ENCODE results near the gene CCN6.
"Not testable (repeated sequence)": the region's sequence is repeated elsewhere in the genome, so short reads cannot be mapped to it uniquely, and the experiment has no call there.

Gene CCN6

DNA sequence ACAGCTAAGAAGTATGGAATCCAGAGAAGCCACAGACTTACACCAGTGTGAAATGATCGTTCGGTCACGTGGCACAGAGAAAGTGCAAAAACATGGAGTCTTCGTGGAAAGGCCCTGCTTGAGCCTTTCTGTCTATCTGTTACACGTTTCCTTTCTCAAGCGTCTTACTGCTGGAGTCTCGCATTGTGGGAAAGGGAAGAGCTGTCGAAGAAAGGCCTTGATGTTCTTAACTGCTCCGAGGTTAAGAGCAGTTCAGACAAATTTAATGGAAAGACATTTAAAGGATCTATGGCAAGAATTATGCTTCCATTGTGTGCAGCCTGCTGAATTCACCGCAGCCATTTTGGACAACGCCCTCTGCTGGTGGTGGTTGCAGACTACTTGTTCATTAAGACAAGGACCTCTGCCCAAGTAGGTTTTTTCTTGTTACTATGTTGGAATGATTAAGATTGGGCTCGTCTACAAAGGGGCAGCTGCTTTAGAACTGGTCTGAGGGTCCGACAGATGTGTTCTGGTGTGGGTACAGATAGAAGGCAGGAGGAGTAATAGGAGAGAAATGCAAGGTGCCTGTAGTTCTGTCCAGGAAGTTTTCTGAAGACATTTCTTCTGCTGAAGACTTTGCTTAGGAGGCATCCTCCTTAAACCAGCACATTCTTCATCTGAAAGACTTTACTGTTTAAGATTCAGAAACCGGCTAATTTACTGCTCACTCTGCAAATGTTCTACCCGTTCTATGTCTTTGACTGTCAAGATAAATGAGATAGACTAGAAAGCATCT, 24.7 kb upstream of the CCN6 start:
- peak; percentile 65 to 78 for DNase-seq (ENCODE audit: low read depth in 2 of 2)

DNA sequence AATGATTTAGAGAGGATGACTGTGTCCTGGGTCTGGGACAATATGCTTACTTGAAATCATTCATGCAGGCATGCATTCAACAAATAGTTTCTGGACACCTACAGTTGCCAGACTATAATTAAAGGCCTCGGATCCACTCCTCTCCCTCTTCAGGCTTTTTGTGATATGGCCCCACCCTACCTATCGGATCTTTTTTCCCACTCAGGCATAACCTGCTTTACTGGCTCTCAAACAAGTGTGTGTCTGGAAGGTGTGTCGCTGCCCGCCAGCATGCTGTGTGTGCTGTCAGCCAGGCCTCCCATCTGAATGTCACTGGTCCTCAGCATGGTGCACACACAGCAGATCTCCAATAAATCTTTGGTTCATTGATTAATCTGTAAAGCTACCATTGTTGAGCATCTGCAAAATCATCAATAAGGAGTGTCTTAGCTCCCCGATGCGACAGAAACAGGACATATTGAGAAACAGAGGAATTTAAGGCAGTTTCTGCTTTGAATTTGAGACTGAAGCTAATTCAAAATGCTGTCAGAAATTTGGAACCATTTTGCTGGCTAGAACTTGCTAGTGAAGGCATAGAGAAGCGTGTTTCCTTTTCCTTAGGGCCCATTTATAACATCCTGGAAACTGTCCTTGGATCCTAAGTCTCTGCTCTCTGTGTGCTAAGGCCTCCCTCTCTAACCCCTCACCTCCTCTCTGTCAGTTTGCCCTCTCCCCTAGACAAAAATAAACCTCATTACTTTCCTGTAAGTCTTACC, 23.5 kb upstream of the CCN6 start:
- DNase-seq (ENCODE audit: low read depth in 2 of 2): no peak

DNA sequence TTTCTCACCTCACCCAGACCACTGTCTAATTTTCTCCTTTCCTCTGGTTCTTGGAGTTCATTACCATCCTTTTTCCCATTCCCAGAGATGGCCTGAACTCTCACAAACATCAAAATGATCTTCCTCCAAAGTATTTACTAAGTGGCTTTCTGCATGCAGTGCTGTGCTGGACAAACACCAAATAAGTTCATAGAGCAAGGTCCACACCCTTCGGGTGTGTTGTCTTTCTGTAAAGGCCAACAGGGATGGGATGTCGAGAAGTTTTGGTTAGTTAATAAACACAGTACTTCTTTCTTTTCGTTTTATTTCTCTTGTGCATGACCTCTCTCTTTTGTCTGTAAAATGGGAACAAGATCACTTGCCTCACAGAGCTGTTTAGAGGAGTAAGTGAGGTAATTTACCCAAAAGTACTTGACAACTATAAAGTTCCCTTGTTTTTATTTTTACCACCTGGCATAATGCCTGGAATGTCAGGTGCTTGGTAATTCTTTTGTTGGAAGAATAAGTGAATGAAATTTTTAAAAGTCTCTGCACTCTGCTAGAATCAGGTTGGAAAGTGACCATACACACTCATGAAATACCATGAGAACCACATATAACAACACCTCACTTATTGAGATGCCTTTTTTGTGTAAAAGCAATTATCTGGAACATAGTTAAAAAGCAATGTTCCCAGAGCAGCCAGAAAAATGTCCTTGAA, 22.8 kb upstream of the CCN6 start:
- no peak for DNase-seq (ENCODE audit: low read depth in 2 of 2)

DNA sequence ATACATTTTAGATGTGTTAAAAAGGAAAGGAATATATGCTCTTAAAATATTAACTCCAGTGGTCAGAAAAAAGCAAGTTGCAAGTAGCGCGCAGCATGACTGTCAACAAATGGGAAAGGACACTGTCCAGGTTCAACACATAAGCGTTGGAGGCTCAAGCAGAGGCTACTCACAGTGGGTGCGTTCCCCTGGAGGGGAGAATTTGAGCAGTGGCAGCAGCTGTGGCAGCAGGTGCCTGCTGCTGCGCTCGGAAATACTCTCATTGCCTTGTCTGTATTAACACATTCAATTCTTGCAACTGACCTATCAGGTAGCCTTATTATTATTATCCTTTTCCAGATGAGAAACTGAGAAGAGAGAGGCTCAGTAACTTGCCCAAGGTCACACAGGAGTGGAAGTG, 21.9 kb upstream of the CCN6 start:
- no peak for DNase-seq (ENCODE audit: low read depth in 2 of 2)

DNA sequence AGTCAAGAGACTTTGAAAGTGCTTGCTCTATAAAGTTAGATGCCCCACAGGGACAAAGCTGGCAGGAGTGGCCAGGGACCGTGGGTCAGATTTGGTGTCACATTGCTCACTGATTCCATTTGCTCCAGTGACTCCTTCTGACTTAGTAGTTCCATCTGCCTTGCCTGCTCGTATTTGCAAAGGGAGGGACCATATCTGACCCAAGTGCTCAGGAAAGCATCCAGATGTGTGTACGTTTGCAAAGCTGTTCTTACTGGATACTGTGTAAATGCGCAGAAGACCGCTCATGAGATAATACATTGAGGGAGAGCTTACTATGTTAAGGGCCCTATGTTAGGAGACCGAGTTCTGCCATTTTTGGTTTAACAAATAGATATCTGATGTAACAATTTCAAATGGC, 21.2 kb upstream of the CCN6 start:
- no peak for DNase-seq (ENCODE audit: low read depth in 2 of 2)

DNA sequence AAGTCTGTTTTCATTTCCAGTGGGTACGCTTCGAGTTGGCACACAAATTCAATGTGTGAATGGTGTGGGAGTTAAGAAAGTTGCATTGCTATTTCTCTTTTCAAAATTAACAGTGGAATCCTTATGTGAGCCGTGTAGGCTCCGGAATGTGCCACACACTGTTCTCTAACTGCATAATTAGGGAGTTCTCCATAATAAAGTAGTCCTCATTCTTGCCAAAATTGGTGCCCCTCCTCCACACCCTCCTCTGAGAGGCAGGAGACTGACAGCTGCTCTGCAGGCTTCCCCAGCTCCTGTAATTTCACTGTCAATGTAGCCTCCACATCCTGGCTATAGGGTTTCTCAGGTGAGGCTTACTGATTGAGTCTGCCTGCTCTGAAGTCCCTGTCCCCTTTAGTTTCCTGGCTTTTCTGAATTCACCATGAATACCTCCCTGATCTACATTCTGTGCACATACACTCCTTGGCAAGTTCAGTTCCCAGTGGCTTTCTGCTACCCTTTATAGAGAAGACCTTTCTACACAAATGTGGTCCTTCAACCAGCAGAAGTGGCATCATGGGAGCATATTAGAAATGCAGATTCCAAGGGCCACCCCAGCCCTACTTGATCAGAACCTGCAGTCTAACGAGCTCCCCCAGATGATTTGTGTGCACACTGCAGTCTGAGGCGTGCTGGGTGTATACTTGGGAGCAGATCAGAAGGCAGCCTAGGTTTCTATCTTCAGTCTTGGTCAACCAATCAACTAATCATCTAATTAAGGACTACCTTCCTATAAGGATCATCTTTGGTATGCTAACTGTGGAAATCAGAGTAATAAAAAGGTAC, 19.9 kb upstream of the CCN6 start:
- DNase-seq (ENCODE audit: low read depth in 2 of 2): no peak

DNA sequence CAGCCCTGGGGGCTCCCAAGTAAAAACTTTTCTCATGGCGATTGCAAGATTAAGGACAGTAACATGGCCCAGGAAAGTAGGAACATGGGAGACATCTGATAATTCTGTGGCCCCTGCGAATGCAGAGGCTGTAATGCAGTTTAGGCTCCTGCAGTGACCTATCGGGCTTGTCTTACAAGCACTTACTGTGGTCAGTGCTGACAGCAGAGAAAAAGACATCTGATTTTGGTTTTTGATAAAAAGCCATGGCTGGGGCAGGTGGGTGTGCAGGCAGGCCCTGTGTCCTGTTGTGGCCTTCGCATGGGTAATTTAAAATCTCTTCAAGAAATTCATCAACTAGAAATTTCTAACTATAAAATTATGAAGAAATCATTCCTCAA, 19.3 kb upstream of the CCN6 start:
- no peak for DNase-seq (ENCODE audit: low read depth in 2 of 2)

DNA sequence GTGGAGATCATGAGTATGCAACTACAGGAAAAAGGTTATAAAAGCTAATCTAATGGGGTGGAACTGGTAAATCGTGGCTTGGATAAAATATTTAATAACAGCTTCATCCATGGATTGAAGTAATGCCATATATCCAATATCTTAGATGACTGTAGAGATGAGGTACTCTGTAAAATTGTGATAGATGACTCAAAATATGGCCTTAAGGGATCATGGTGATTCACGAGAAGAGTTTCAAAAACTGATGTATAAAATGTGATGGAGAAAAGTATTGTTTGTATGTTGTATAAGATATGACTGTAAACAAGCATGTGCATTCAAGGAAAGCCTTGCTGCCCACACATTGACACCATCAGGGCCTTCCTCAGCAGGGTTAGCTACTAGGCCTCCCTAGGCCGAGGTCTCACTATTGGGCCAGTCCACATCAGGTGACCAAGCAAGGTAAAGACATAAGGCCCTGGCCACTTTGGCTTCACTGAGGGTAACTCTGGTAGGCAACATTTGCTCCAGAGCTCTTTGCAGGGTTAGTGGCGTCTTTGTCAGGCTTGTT, 17.7 kb upstream of the CCN6 start:
- DNase-seq (ENCODE audit: low read depth in 2 of 2): no peak

DNA sequence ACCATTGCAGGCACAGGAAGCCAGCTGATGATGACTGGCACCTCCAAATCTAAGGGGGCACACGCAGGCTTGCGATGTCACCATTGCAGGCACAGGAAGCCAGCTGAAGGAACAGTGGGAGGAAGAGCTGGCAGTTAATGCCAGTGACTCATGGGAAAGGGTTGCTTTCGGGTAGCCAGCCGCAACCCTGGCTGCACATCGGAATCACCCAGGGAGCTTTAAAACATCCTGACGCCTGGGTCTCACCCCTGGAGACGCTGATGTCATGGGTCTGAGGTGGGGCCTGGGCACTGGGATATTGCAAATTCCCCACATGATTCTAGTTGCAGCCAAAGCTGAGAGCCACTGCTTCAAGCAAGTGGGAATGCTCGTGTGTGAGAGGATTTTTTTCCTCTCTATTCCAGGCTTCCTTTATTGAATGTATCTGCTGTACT, 16.1 kb upstream of the CCN6 start:
- DNase-seq (ENCODE audit: low read depth in 2 of 2): no peak

DNA sequence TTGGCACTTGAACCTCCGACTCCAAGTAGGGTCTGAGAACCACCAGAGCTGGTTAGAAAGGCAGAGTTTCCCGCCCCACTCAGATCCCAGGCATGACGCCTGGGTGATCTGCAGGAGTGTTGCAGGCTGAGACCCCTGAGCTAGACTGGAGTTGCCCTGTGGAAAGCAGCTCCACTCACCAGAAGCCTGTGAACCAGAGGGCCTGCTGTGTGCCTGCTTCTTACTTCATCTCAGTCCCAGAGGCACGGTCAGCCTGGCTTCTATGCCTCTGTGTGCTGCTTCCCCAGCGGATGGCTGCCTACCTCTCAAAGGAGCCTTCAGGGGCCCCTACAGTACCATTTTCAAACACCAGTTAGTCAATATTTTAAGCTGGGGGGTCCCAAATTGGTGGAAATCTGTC, 15.6 kb upstream of the CCN6 start:
- DNase-seq (ENCODE audit: low read depth in 2 of 2): no peak

DNA sequence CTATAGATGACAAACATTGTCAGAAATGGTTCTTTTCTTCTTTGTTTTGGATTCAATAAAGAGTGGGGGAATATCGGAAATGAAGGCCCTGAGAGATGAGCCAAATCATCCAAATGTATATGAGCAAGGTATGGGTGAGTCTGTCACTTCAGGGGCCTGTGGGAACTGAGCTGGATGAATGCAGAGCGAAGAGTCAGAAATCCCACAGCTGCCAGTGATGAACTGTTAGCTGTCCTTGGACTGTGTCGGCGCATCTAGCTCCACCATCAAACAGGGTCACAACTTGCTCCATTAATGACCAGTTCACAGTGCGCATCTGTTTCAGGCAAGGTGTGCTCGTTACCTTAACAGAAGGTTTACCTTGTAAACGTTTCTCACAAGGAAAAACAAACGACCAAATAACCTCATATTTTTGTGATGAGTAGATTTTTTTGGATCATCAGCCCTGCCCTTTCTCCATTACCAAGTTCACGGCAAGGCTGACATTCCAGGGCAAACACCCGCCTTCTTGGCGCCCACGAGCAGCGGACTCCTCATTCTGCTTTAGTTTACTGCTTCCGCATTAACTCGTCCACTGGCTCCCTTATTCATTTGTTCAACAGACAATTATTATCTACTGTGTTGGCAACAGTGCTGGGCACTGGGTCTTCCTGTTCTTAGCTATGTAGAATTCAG, 15.0 kb upstream of the CCN6 start:
- no peak for DNase-seq (ENCODE audit: low read depth in 2 of 2)

DNA sequence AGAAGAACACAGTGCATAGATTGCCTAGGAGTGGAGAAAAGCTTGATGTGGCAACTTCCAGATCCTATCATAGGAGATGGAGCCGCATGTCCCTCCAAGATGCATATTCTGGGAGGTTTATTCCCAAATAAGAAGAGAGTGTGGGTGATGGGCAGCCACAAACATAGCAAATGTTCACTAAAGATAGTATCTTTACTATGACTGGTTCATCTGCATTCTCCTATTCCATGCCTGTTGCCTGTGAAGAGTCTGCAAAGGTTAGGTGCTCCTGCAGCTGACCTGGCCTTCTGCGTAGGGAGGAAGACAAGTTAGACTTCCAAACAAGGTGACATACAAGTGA, 14.5 kb upstream of the CCN6 start:
- DNase-seq (ENCODE audit: low read depth in 2 of 2): no peak

DNA sequence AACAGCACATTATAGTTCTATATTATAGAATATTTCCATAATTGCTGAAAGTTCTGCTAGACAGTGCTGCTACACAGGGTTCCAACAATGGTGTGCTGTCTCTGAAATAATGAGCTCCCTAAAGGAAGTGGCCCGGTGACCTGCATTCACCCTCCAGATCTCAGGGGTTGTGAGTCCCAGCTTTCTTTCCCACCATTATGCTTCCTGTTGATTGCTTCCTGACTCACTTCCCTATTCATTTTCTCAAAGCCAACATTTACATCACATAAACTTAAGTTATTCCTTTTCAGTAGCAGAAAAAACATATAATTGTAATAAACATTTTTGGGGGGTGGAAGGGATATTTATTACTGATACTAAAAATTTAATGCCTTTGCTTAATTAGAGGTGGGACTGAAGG, 12.9 kb upstream of the CCN6 start:
- DNase-seq (ENCODE audit: low read depth in 2 of 2): no peak

DNA sequence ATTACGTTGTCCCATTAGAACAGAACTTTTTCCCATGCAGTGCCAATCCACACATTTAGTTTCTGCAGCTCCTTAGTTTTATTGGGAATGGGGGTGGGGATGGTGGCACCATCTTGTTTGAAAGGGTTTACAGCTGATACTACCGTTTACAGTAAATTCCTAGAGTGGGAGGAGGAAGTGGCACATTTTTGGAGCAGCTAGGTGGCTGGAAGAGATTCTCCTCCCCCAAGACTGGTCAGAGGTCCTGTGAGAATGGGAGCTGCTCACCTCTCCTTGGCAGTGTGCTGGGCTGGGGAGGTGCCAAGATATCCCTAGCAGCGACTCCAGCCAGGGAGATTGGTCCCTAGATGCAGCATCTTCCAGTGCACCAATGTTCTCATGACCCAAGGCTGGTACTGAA, 12.4 kb upstream of the CCN6 start:
- no peak for DNase-seq (ENCODE audit: low read depth in 2 of 2)

DNA sequence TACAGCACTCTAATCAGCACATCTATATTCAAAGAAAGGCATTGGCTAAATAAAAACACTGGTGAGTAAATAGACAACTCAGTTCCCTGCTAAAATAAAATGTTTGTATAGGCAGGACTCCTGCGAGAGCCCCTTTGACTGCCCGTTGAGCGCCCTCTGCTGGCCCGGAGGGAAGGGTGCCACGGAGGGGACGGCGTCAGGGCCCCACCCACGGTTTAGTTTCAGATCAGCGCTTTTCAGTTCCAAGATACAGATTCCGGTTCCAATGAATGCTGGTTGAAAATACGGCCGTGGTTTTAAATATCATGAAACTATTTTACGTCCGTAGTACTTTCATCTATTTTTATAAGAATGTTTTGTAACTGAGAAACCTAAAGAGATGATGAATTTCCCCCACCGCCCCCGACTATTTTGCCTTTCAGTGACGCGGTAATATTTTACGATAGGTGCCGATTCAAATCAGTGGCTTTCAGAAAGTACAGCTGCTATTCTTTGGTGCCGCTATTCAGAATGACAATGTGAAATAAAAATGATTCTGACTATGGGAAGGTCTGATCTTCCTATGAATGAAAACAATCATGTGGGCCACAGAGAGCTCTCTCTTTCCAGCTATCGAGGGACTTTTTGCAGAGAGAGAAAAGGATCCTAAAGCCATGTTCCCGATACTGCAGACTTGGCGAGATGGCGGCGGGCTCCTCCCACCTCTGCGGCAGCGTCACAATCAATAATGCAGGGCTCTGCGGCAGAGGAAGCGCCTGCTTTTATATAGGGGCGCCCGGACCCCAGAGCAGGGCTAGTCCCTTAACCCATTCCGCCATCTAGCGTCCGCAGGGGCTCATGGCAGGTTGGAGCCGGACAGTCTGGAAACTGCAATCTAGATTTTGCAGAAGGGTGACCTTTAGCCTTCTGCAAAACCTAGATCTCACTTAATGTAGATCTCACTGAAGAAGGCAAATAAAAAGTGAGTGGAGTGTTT, 10.6 kb upstream of the CCN6 start:
- DNase-seq (ENCODE audit: low read depth in 2 of 2): peak; percentile 90

DNA sequence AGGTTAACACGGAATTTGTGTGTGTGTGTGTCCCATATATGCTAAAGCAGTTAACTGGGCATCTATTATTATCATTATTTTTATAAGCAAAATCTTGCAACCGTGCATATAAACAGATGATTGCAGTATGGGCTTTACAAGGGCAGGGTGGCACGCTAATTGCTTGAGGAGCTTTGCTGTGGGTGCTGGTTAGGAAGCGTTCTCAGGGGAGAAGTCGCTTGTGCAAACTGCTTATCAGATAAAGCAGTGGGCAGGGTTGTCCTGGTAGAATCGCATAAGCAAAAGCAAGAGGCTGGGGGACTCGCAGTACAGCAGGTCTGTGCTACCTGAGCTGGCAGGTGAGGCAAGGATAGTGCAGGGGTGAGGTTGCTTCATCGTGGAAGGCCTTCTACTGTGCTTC, 9.7 kb upstream of the CCN6 start:
- DNase-seq (ENCODE audit: low read depth in 2 of 2): no peak

DNA sequence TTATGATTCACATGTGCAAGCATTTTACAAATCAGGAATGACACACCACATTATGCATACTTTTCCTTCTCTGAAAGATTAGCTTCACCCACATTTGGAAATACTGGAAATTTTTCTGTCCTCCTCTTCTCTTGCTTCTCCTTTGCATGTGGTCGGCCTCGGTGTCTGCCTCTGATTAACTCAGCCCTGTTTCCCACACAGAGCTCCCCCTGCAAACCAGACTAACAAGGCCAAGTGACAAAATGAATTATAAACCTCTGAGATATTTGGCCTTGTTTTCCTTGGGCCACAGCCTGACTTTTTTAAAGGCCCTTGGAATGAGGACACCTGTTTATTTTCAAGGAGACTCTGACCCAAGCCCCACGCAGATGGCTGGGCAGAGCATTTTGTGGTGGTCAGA, 9.0 kb upstream of the CCN6 start:
- no peak for DNase-seq (ENCODE audit: low read depth in 2 of 2)

DNA sequence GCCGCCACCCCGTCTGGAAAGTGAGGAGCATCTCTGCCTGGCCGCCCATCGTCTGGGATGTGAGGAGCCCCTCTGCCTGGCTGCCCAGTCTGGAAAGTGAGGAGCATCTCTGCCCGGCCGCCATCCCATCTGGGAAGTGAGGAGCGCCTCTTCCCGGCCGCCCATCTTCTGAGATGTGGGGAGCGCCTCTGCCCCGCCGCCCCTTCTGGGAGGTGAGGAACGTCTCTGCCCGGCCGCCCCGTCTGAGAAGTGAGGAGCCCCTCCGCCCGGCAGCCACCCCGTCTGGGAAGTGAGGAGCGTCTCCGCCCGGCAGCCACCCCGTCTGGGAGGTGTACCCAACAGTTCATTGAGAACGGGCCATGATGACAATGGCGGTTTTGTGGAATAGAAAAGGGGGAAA, 6.4 kb upstream of the CCN6 start:
- not testable (repeated sequence) for DNase-seq (ENCODE audit: low read depth in 2 of 2)

DNA sequence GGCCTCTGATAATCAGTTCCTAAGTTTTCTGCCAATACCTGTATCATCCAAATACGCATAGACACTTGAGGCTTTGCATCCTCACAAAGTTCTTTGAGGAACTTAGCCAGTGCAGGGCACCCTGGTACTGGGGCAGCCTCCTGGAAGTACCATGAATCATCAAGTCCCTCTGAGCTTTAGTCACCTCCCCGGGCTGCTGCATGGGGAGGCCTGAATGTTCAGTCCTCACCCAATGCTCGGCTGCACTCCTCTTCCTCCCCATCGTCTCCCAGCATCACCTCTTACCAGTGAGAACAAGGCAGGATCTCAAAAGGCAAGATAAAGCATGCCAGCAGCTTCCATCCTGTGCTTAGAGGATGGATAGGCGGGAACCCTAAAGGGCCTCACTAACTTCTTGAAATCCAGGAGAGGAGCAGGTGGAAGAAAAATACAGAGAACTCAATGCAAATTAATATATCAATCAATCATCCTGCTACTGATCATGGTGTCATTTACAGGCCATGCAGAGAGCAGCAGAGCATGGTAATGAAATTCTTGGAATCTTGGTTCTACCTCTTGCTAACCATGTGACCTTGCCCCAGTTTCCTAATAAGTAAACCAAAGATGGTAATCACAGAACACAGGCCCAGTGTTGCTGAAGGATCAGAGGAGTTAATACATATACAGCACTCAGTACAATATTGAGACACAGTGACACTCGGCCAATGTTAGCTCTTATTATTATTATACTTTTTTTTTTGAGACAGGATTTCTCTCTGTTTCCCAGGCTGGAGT, 4.7 kb upstream of the CCN6 start:
- DNase-seq (ENCODE audit: low read depth in 2 of 2): no peak
